ENCODE data around the gene ITGA11.

GRCh38 chr15:68412218-68412617, 19.7 kb downstream of the ITGA11 start:
- no peak for TF ChIP-seq YY1 (IDR thresholded peaks at IDR 0.05; ENCODE audit: insufficient read depth, insufficient read length)
- no peak for TF ChIP-seq ZNF274 (IDR thresholded peaks at IDR 0.05; ENCODE audit: low read depth, low read length)
